ENCODE data around the gene PAX2.

The PAX2 gene

GRCh38 chr10:100793055-100793454 is 47.7 kb downstream of the PAX2 start:
- no peak for DNase-seq

DNA sequence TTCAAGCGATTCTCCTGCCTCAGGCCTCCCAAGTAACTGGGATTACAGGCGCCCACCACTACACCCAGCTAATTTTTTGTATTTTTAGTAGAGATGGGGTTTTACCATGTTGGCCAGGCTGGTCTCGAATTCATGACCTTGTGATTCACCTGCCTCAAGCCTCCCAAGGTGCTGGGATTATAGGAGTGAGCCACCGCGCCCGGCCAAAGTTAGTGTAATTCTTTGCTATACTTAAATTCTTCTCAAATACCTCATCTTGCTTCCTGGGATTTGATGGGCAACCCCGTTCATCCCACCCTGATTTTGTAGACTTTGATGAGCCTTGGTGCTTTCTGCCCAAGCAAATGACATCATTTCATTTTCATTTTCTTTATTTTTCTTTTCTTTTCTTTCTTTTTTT is 54.5 kb downstream of the PAX2 start:
- DNase-seq, result no peak

- DNase-seq, result no peak
These were observed 55.5 kb downstream of the PAX2 start for GRCh38 chr10:100800931-100801330.

DNA sequence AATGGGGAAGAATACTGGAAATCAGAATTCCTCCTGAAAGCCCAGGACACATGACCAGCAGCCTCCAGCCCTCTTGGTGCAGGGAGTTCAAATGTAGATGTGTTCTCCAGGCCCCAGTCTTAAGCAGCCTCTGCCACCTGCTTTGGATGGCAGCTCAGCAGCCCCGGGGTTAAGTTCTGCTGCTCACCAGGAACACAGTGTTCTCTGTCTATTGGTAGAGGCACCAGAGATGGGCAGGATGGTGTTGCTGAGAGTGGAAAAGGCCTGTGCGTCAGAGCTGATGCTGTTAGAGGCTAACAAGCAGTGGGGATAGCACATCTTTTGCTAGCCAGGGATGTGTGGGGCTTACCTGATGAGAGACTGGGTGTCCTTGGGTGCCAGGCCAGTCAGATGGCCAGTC is 56.8 kb downstream of the PAX2 start:
- DNase-seq, result no peak

DNA sequence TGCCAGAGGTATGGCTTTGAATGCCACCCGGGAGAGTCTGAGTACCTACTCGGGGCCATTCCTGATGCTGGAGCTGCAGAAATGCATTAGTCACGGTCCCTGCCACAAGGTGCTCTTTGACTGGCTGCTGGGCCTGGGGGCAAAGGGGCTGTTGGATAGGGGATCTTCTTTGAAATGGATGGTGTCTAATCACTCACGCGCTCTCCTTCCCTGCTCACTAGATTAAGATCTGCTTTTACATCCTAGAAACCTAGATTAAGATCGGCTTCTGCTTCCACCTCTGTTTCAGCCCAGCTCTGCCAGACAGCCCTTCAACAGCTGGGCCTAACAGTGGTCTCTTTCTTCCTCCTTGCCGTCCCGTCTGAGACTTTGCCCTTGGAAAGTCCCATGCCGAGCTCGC is 57.2 kb downstream of the PAX2 start:
- DNase-seq, result no peak

GRCh38 chr10:100803492-100803891 is 58.1 kb downstream of the PAX2 start:
- DNase-seq, result no peak

- no peak for DNase-seq
These were observed 58.5 kb downstream of the PAX2 start for GRCh38 chr10:100803908-100804307.

DNA sequence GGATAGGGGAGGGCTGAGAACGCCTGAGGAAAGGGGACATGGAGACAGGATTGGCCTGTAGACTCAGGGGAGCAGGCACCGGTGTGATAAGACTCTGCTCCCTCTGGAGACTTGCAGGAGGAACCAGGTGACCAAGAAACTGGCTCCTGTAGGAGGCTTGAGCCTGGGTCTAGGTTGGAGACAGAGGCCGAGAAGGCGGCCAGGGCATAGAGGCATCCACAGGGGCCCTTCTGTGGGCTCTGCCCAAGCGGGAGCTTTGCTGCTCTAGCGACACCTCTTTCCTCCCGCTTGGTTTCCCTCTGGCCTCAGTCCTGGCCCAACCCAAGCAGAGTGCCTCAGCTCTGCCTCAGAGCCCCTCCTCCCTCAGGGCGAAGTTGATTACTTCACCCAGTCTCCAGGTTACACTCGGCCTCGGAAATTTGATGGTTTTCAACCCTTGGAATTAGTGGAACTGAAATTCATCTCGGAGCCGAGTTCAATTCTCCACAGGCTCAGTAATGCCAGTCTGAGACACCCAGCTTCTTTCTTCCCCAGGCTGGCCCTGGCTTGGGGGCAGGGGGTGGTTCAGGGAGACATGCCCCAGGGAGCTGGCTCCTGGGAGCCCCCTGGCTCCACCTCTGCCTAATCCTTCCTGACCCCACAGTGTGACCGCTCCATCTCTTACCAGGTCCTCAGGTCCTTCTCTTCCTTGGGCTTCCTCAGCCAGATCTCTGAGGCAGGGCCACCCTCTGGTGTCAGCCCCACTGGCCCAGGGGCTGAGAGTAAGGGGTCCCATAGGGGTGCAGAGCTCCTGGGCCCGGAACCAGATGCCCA is 60.4 kb downstream of the PAX2 start:
- no peak for DNase-seq

DNA sequence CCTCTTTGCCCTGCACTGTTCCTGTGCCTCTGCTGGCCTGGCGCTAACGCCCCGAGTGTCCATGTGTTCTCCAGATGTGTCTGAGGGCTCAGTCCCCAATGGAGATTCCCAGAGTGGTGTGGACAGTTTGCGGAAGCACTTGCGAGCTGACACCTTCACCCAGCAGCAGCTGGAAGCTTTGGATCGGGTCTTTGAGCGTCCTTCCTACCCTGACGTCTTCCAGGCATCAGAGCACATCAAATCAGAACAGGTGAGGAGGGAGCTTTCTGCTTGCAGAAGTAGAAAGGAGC is 60.9 kb downstream of the PAX2 start:
- DNase-seq, result no peak

DNA sequence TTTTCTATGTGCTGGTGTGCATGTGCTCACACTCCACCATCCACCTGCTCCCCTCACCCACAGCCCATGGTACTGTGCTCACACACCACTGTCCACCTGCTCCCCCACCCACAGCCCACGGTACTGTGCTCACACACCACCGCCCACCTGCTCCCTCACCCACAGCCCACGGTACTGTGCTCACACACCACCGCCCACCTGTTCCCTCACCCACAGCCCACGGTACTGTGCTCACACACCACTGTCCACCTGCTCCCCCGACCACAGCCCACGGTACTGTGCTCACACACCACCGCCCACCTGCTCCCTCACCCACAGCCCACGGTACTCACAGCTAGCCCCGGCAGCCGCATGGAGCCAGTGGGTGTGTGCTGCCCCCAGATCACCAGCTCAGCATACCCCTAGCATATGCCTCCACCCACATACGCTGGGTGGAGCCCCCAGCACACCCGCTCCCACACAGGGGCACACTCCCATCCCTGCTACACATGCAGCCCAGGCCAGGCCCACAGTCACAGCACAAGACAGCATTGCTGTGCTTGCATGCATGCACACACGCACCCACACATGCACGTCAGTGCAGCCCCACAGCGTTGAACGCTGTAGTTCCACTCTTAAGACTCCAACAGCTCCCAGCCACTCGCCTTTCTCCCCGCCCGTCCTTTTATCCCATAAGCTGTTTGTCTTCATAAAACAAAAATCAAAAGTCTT is 62.0 kb downstream of the PAX2 start:
- no peak for DNase-seq

- no peak for DNase-seq
These were observed 63.5 kb downstream of the PAX2 start for GRCh38 chr10:100808876-100809275.

DNA sequence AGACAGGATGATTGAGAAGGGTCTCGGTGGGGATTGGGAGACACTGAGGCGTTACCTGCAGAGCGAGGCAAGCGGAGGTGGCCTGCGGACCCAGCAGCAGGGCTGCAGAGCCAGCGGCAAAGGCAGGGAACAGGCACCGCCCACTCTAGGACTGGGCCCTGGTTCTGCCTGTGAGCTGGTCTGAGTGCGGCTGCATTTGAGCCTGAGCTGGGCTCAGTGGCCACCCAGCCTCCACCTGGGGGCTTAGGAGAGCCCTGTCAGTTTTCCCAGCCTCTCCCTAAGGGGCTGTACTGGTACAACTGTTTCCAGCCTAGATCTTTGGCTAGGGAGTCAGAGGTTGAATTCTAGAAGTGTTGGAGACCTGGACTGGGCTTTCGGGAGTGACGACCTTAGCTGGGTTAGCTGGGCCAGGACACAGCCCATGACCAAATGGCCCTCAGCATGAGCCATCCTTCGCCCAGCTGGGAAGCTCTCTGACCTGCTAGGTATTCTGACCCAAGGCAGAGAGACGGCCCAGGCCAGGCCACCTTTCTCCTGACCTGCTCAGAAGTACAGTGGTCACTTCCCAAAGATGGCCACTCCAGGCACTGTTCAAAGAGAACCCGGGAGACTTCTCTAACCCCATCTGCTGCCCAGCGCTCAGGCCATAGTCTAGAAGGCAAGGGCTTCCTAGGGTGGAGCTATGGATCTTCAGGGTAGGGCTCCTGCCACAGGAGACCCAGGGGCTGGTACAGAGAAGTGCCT is 64.9 kb downstream of the PAX2 start:
- no peak for DNase-seq

- DNase-seq, result no peak
These were observed 65.4 kb downstream of the PAX2 start for GRCh38 chr10:100810835-100811116.

GRCh38 chr10:100811261-100811660 is 65.9 kb downstream of the PAX2 start:
- DNase-seq, result no peak

GRCh38 chr10:100811752-100812750 is 66.7 kb downstream of the PAX2 start:
- DNase-seq, result no peak

DNA sequence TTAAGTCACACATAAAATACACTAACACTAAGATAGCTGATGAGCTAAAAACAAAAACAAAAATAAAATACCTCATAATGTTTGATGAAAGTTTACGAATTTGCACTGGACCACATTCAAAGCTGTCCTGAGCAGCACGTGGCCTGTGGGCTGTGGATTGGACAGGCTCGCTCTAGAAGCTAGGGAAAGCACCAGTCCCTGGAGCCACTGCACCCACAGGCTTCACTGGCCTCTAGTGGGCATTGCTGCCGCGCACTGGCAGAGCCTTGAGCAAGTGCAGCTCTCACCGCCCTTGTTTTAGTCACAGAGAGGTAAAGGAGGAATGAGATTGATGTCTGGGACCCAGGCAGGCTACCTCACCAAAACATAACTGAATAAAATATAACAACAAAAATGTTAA is 67.6 kb downstream of the PAX2 start:
- DNase-seq, result no peak

GRCh38 chr10:100814751-100815474 is 69.5 kb downstream of the PAX2 start:
- no peak for DNase-seq

DNA sequence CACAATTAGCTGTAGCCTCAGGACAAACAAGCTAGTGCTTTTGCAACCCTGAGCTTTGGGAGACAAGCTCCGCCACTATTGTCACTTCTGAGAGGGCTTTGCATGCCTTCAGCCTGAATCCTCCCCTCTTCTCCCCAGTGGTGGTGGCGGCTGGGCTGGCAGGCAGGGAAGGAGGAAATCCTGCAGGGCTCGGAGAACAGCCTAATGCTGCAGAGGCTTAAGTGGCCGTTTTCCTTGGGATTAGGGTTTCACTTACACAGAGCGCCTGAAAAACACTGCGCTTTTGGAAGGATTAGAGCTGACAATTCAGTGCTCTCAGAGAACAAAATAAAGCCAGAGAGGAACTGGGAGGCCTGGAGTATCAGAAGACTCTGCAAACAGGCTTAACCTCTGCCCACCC is 71.3 kb downstream of the PAX2 start:
- no peak for DNase-seq

GRCh38 chr10:100817268-100817839 is 72.0 kb downstream of the PAX2 start:
- DNase-seq, result no peak

DNA sequence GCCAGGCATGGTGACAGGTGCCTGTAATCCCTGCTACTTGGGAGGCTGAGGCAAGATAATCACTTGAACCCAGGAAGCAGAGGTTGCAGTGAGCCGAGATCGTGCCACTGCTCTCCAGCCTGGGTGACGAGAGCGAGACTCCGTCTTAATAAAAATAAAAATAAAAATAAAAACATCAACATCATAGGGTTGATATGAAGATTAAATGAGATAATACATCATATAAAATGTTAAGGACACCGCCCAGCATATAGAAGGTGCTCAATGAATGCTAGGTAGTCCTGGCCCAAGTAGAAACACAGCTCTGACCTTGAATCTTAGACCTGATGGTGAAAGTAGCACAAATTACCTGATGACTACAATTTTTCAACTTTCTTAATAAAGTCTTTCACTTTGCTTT is 74.0 kb downstream of the PAX2 start:
- no peak for DNase-seq

DNA sequence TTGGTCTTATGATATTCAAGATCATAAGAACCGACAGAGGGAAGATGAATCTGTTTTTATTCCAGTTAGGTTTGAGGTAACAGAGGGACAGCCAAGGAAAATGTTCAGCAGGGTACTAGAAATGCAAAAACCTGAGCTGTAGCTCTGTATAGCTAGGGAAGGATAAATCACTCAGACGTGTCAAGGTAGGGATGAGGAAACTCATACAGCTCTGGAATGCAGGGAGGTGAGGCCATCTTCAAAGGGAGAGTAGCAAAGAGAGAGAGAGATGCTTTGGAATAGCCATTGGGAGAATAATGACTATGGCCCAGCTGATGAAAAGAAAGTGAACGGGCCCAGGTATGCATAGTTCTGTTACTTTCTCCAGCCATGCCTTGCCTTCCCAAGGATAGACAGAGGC is 77.8 kb downstream of the PAX2 start:
- DNase-seq, result no peak

GRCh38 chr10:100824886-100825285 is 79.5 kb downstream of the PAX2 start:
- DNase-seq, result no peak

Data from MV-4-11 (cell line).